CD14-positive monocyte (primary cell): ENCODE results near the gene WWTR1. TPM values are rescaled to one million over a fixed set of nuclear protein-coding genes. Genes with fewer than 3 reads are reported as not detected.

Experiments
- DNase-seq, 3 donors: peaks; one replicate each; pipeline ENCODE4 v3.0.0-alpha.2; 2011 to 2022
- H2AFZ ChIP-seq: 2 replicates; pipeline ENCODE4 v1.6.0; 2012; ENCODE audit warnings: mild to moderate bottlenecking, low read depth, low read length, inconsistent platforms; ENCODE audit not compliant: insufficient read depth, poor library complexity, severe bottlenecking
- H3K27ac ChIP-seq, 2 donors: 1 replicate in 1 of 2; 2 replicates in 1 of 2; pipeline ENCODE4 v1.5.1; 2012 to 2013; ENCODE audit warnings: low read length in 2 of 2, control low read depth in 1 of 2, inconsistent platforms in 1 of 2, low read depth in 1 of 2, mild to moderate bottlenecking in 1 of 2
- H3K27me3 ChIP-seq, 2 donors: one replicate each; pipeline versions ENCODE4 v1.6.0 to v1.6.1; 2011 to 2013; ENCODE audit warnings: low read length in 2 of 2; ENCODE audit not compliant: control insufficient read depth in 2 of 2, insufficient read depth in 2 of 2
- H3K36me3 ChIP-seq, 2 donors: replicated peaks in 1 of 2; 1 replicate in 1 of 2; 2 replicates in 1 of 2; pipeline versions ENCODE4 v1.5.1 to v1.6.1; 2012 to 2013; ENCODE audit warnings: low read length in 2 of 2, control low read depth in 1 of 2, inconsistent platforms in 1 of 2, mild to moderate bottlenecking in 1 of 2; ENCODE audit not compliant: insufficient read depth in 2 of 2, control insufficient read depth in 1 of 2
- H3K4me1 ChIP-seq, 2 donors: 1 replicate in 1 of 2; 2 replicates in 1 of 2; pipeline versions ENCODE4 v1.5.1 to v1.6.1; 2012 to 2013; ENCODE audit warnings: low read length in 2 of 2, control low read depth in 1 of 2, inconsistent platforms in 1 of 2, mild to moderate bottlenecking in 1 of 2, moderate library complexity in 1 of 2; ENCODE audit not compliant: insufficient read depth in 2 of 2, control insufficient read depth in 1 of 2
- H3K4me2 ChIP-seq: replicated peaks from 2 replicates; pipeline ENCODE3; 2012; ENCODE audit warnings: low read length, moderate library complexity, mild to moderate bottlenecking; ENCODE audit not compliant: poor library complexity, severe bottlenecking; ENCODE audit errors: extremely low read depth
- H3K4me3 ChIP-seq, 3 experiments: fragments of 200-600 bp in 1 of 3; sonication (generic) in 1 of 3; replicated peaks in 1 of 3; 1 replicate in 2 of 3; 2 replicates in 1 of 3; pipeline ENCODE4 v1.5.1; 2011 to 2013; ENCODE audit warnings: low read length in 3 of 3, mild to moderate bottlenecking in 3 of 3, control low read depth in 2 of 3, low read depth in 2 of 3, inconsistent platforms in 1 of 3, moderate library complexity in 1 of 3
- H3K79me2 ChIP-seq: 2 replicates; pipeline ENCODE4 v1.6.0; 2012; ENCODE audit warnings: mild to moderate bottlenecking, control low read depth, inconsistent platforms, low read length, moderate library complexity; ENCODE audit not compliant: insufficient read depth
- H3K9ac ChIP-seq: 2 replicates; pipeline ENCODE4 v1.6.0; 2017; ENCODE audit warnings: low read length, mild to moderate bottlenecking; ENCODE audit not compliant: insufficient read depth, poor library complexity, severe bottlenecking
- H3K9me3 ChIP-seq, 2 donors: replicated peaks in 1 of 2; 1 replicate in 1 of 2; 2 replicates in 1 of 2; pipeline versions ENCODE4 v1.5.1 to v1.6.1; 2012 to 2013; ENCODE audit warnings: low read length in 2 of 2, control low read depth in 1 of 2; ENCODE audit not compliant: control insufficient read depth in 1 of 2, insufficient read depth in 1 of 2
- H4K20me1 ChIP-seq: 2 replicates; pipeline ENCODE4 v1.6.0; 2012; ENCODE audit warnings: mild to moderate bottlenecking, low read length, control low read depth, moderate library complexity; ENCODE audit not compliant: insufficient read depth
- H3K27ac Mint-ChIP-seq, 7 donors: one replicate each; pipeline ENCODE4 v1.8.0; 2020; ENCODE audit warnings: mild to moderate bottlenecking in 7 of 7, mixed read lengths in 7 of 7, moderate library complexity in 6 of 7, inconsistent platforms in 2 of 7
- H3K27me3 Mint-ChIP-seq, 3 donors: one replicate each; pipeline ENCODE4 v1.8.0; 2021 to 2022; ENCODE audit warnings: low read depth in 3 of 3, mild to moderate bottlenecking in 3 of 3, mixed read lengths in 3 of 3, moderate library complexity in 3 of 3, inconsistent platforms in 1 of 3
- H3K36me3 Mint-ChIP-seq, 2 donors: one replicate each; pipeline ENCODE4 v1.8.0; 2020; ENCODE audit warnings: mixed read lengths in 2 of 2, inconsistent platforms in 1 of 2, mild to moderate bottlenecking in 1 of 2
- H3K4me1 Mint-ChIP-seq: one replicate; pipeline ENCODE4 v1.8.0; 2020; ENCODE audit warnings: mild to moderate bottlenecking, mixed read lengths
- H3K4me3 Mint-ChIP-seq, 2 donors: one replicate each; pipeline ENCODE4 v1.8.0; 2020; ENCODE audit warnings: mild to moderate bottlenecking in 2 of 2, mixed read lengths in 2 of 2, moderate library complexity in 1 of 2
- H3K9me3 Mint-ChIP-seq, 7 donors: one replicate each; pipeline ENCODE4 v1.8.0; 2020 to 2022; ENCODE audit warnings: mixed read lengths in 7 of 7, mild to moderate bottlenecking in 6 of 7, moderate library complexity in 6 of 7, inconsistent platforms in 2 of 7
- CTCF ChIP-seq: fragments of 200-600 bp; IDR thresholded peaks from one replicate; pipeline ENCODE4 v1.8.0; 2022; ENCODE audit warnings: antibody characterized with exemption, mild to moderate bottlenecking
- WGBS: methylation state at CpG from one replicate; pipeline ENCODE4 v1.1.5; 2013; ENCODE audit warnings: missing lambda C conversion rate; ENCODE audit not compliant: insufficient coverage; 5-methylcytosine and 5-hydroxymethylcytosine counted together
- intact Hi-C, 2 donors: fragments of 100-400 bp; cut with micrococcal nuclease; formaldehyde crosslinking; loops; one replicate each; pipeline versions ENCODE4 v1.15.0 to v1.15.1; 2023
- polyA plus RNA-seq, 3 donors: library from polyadenylated mRNA; depleted of rRNA in 1 of 3; unstranded in 2 of 3; stranded (reverse) in 1 of 3; fragments of 300-500 nt in 2 of 3; fragments of >200 nt in 1 of 3; fragmentation: Illumina TruSeq in 2 of 3; gene quantifications; 1 replicate in 2 of 3; 2 replicates in 1 of 3; pipeline ENCODE4 v1.2.3, GENCODE V29; 2012 to 2021

The WWTR1 gene
- polyA plus RNA-seq, 3 donors, result not detected

GRCh38 chr3:149560617-149561016, 97.2 kb downstream of the WWTR1 start:
- H3K36me3 Mint-ChIP-seq, result no peaks in the 10 kb centered on the region
- no peak overlapping the region for H3K4me2 ChIP-seq
- TF ChIP-seq CTCF, result no peak
- WGBS, result no CpG with 5 or more reads among the region's 4 CpGs
- no peaks in the 10 kb centered on the region for H3K9me3 Mint-ChIP-seq
- H3K4me3 Mint-ChIP-seq, result no peak overlapping the region
- peaks cover 10 to 37% (median 12%) of the 10 kb centered on the region in 3 donors for H3K27me3 Mint-ChIP-seq
- H3K36me3 ChIP-seq, result no peaks in the 10 kb centered on the region
- no peaks in the 10 kb centered on the region for H3K79me2 ChIP-seq
- no peaks in the 10 kb centered on the region for H3K4me1 Mint-ChIP-seq
- H3K27me3 ChIP-seq, result peaks cover 6% of the 10 kb centered on the region in 2 donors
- no peak for DNase-seq
- intact Hi-C loops, result no loop called here
- H3K9me3 ChIP-seq, result no peaks in the 10 kb centered on the region
- H3K4me1 ChIP-seq, result no peaks in the 10 kb centered on the region
- no peak overlapping the region for H3K27ac ChIP-seq
- no peak overlapping the region for H3K9ac ChIP-seq
- H2AFZ ChIP-seq, result no peak overlapping the region
- no peak overlapping the region for H3K27ac Mint-ChIP-seq
- no peak overlapping the region for H3K4me3 ChIP-seq
- no peaks in the 10 kb centered on the region for H4K20me1 ChIP-seq

GRCh38 chr3:149560001-149560400, 97.8 kb downstream of the WWTR1 start:
- no peaks in the 10 kb centered on the region for H3K79me2 ChIP-seq
- H3K4me1 ChIP-seq, result no peaks in the 10 kb centered on the region
- no peaks in the 10 kb centered on the region for H3K36me3 ChIP-seq
- no CpG with 5 or more reads among the region's 3 CpGs for WGBS
- no peak overlapping the region for H3K4me3 Mint-ChIP-seq
- no peaks in the 10 kb centered on the region for H4K20me1 ChIP-seq
- peaks cover 6 to 10% of the 10 kb centered on the region in 2 donors for H3K27me3 ChIP-seq
- TF ChIP-seq CTCF, result no peak
- no peak overlapping the region for H3K4me2 ChIP-seq
- no peak overlapping the region for H3K27ac Mint-ChIP-seq
- no peaks in the 10 kb centered on the region for H3K9me3 Mint-ChIP-seq
- DNase-seq, result no peak
- no peak overlapping the region for H2AFZ ChIP-seq
- H3K4me1 Mint-ChIP-seq, result no peaks in the 10 kb centered on the region
- no peak overlapping the region for H3K4me3 ChIP-seq
- H3K27me3 Mint-ChIP-seq, result peaks cover 12 to 38% (median 13%) of the 10 kb centered on the region in 3 donors
- H3K27ac ChIP-seq, result no peak overlapping the region
- no peaks in the 10 kb centered on the region for H3K36me3 Mint-ChIP-seq
- intact Hi-C loops, result no loop called here
- no peak overlapping the region for H3K9ac ChIP-seq
- H3K9me3 ChIP-seq, result no peaks in the 10 kb centered on the region
